Esophagus muscularis mucosa (tissue), 3 donors: ENCODE results near the gene CDH16.

Experiments used
- POLR2AphosphoS5 ChIP-seq, 2 donors: sonication (generic); formaldehyde crosslinking; IDR thresholded peaks; one replicate each; pipeline ENCODE4 v1.6.1; 2017; ENCODE audit warnings: antibody characterized with exemption in 2 of 2
- TF ChIP-seq, protein P1 (sequence below), 3 experiments: fragments of 200-600 bp in 2 of 3; fragments of 450-650 bp in 1 of 3; sonication (generic) in 2 of 3; IDR thresholded peaks; one replicate each; pipeline ENCODE4 v1.5.1; 2017 to 2019; ENCODE audit warnings: antibody characterized with exemption in 3 of 3, mild to moderate bottlenecking in 2 of 3, moderate library complexity in 1 of 3

- no peak for TF ChIP-seq POLR2AphosphoS5 (IDR thresholded peaks at IDR 0.05)
- TF ChIP-seq, protein P1, sequence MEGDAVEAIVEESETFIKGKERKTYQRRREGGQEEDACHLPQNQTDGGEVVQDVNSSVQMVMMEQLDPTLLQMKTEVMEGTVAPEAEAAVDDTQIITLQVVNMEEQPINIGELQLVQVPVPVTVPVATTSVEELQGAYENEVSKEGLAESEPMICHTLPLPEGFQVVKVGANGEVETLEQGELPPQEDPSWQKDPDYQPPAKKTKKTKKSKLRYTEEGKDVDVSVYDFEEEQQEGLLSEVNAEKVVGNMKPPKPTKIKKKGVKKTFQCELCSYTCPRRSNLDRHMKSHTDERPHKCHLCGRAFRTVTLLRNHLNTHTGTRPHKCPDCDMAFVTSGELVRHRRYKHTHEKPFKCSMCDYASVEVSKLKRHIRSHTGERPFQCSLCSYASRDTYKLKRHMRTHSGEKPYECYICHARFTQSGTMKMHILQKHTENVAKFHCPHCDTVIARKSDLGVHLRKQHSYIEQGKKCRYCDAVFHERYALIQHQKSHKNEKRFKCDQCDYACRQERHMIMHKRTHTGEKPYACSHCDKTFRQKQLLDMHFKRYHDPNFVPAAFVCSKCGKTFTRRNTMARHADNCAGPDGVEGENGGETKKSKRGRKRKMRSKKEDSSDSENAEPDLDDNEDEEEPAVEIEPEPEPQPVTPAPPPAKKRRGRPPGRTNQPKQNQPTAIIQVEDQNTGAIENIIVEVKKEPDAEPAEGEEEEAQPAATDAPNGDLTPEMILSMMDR (IDR thresholded peaks at IDR 0.05) = no peak
Measured at GRCh38 chr16:66936889-66937554, 18.3 kb upstream of the CDH16 start.
